ENCODE results near the gene ADGRG2. TPM values are rescaled to one million over a fixed set of nuclear protein-coding genes. Genes with fewer than 3 reads are reported as not detected.

ADGRG2 gene
- total RNA-seq, 1 experiment from 2014 or later = not detected

GRCh38 chrX:19130628-19131027 lies 8.4 kb upstream of the ADGRG2 start:
- H3K27ac ChIP-seq (ENCODE audit: low read depth, low read length) = no peak overlapping the region

GRCh38 chrX:19129694-19130093 lies 7.4 kb upstream of the ADGRG2 start:
- Histone ChIP-seq H2AFZ (ENCODE audit: low read depth, low read length, poor library complexity, severe bottlenecking) (no peak overlapping the region), H3K9ac (ENCODE audit: low read length) (no peak overlapping the region), H3K9me2 (ENCODE audit: insufficient read depth) (no peaks in the 10 kb centered on the region), H3K27ac (ENCODE audit: low read depth, low read length) (no peak overlapping the region), H3K4me2 (ENCODE audit: low read length) (no peak overlapping the region), H3K9me3 (ENCODE audit: control insufficient read depth in 1 of 2, insufficient read depth in 1 of 2, low read depth in 1 of 2, low read length in 2 of 2) (no peaks in the 10 kb centered on the region), H3K4me3 (replicated peaks in 1 of 2; ENCODE audit: low read depth in 1 of 2, low read length in 2 of 2) (no peak overlapping the region), H3K27me3 (ENCODE audit: insufficient read depth, low read length) (no peaks in the 10 kb centered on the region), H4K20me1 (ENCODE audit: insufficient read depth) (no peaks in the 10 kb centered on the region), H3K36me3 (ENCODE audit: control insufficient read depth in 1 of 2, insufficient read depth in 2 of 2, low read length in 2 of 2) (no peaks in the 10 kb centered on the region), H3K4me1 (ENCODE audit: control insufficient read depth in 1 of 2, insufficient read depth in 2 of 2, low read length in 2 of 2) (no peaks in the 10 kb centered on the region), H3K79me2 (ENCODE audit: insufficient read depth, low read length) (no peaks in the 10 kb centered on the region)
- intact Hi-C loops (cut with micrococcal nuclease) = no loop called here
- TF ChIP-seq SP1 (IDR thresholded peaks at IDR 0.05; ENCODE audit: low read depth) (no peak), ELF1 (IDR thresholded peaks at IDR 0.05; ENCODE audit: borderline replicate concordance, low read depth) (no peak), SRF (IDR thresholded peaks at IDR 0.05; ENCODE audit: low read depth) (no peak), YY1 (IDR thresholded peaks at IDR 0.05; ENCODE audit: extremely low read depth, insufficient replicate concordance, low read depth, low read length) (no peak), CEBPB (IDR thresholded peaks at IDR 0.05; ENCODE audit: low read depth) (no peak), POLR2AphosphoS5 (IDR thresholded peaks at IDR 0.05; ENCODE audit: low read depth, low read length) (no peak), ZNF274 (IDR thresholded peaks at IDR 0.05; ENCODE audit: low read depth, low read length) (no peak), JUND (IDR thresholded peaks at IDR 0.05) (no peak), ZFX (IDR thresholded peaks at IDR 0.05) (no peak), RAD21 (IDR thresholded peaks at IDR 0.05; ENCODE audit: low read depth) (no peak)
- TF ChIP-seq, protein P1, sequence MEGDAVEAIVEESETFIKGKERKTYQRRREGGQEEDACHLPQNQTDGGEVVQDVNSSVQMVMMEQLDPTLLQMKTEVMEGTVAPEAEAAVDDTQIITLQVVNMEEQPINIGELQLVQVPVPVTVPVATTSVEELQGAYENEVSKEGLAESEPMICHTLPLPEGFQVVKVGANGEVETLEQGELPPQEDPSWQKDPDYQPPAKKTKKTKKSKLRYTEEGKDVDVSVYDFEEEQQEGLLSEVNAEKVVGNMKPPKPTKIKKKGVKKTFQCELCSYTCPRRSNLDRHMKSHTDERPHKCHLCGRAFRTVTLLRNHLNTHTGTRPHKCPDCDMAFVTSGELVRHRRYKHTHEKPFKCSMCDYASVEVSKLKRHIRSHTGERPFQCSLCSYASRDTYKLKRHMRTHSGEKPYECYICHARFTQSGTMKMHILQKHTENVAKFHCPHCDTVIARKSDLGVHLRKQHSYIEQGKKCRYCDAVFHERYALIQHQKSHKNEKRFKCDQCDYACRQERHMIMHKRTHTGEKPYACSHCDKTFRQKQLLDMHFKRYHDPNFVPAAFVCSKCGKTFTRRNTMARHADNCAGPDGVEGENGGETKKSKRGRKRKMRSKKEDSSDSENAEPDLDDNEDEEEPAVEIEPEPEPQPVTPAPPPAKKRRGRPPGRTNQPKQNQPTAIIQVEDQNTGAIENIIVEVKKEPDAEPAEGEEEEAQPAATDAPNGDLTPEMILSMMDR (IDR thresholded peaks at IDR 0.05 in 2 of 3, conservative IDR thresholded peaks at IDR 0.05 in 1 of 3; ENCODE audit: borderline replicate concordance in 1 of 3, insufficient read depth in 1 of 3, low read depth in 2 of 3, low read length in 2 of 3) = no peak
- ChIA-PET CTCF (no interaction called here), RAD21 (ENCODE audit: low non-redundant PET in 1 of 2, low total read pairs in 2 of 2, uncharacterized antibody in 2 of 2, unreplicated experiment in 2 of 2) (no interaction called here), POLR2A (no interaction called here)
- ATAC-seq = no peak
- BruUV-seq (replicated peaks) = no TSS peak
- DNase-seq (ENCODE audit: low read depth, low spot score) = no peak

More at GRCh38 chrX:19130628-19131027, 8.4 kb upstream of the ADGRG2 start:
- Histone ChIP-seq H3K27me3 (ENCODE audit: insufficient read depth, low read length) (no peaks in the 10 kb centered on the region), H3K9me2 (ENCODE audit: insufficient read depth) (no peaks in the 10 kb centered on the region), H4K20me1 (ENCODE audit: insufficient read depth) (no peaks in the 10 kb centered on the region), H3K4me2 (ENCODE audit: low read length) (no peak overlapping the region), H3K36me3 (ENCODE audit: control insufficient read depth in 1 of 2, insufficient read depth in 2 of 2, low read length in 2 of 2) (no peaks in the 10 kb centered on the region), H2AFZ (ENCODE audit: low read depth, low read length, poor library complexity, severe bottlenecking) (no peak overlapping the region), H3K79me2 (ENCODE audit: insufficient read depth, low read length) (no peaks in the 10 kb centered on the region), H3K4me3 (replicated peaks in 1 of 2; ENCODE audit: low read depth in 1 of 2, low read length in 2 of 2) (no peak overlapping the region), H3K4me1 (ENCODE audit: control insufficient read depth in 1 of 2, insufficient read depth in 2 of 2, low read length in 2 of 2) (no peaks in the 10 kb centered on the region), H3K9ac (ENCODE audit: low read length) (no peak overlapping the region), H3K9me3 (ENCODE audit: control insufficient read depth in 1 of 2, insufficient read depth in 1 of 2, low read depth in 1 of 2, low read length in 2 of 2) (no peaks in the 10 kb centered on the region)
- DNase-seq (ENCODE audit: low read depth, low spot score) (no peak), ATAC-seq (no peak)
- TF ChIP-seq EGR1 (IDR thresholded peaks at IDR 0.05; ENCODE audit: low read depth) (no peak), TCF7L2 (IDR thresholded peaks at IDR 0.05; ENCODE audit: borderline replicate concordance, extremely low read depth, insufficient read depth, insufficient read length) (no peak), SP1 (IDR thresholded peaks at IDR 0.05; ENCODE audit: low read depth) (no peak)
- TF ChIP-seq, protein P1 (IDR thresholded peaks at IDR 0.05 in 2 of 3, conservative IDR thresholded peaks at IDR 0.05 in 1 of 3; ENCODE audit: borderline replicate concordance in 1 of 3, insufficient read depth in 1 of 3, low read depth in 2 of 3, low read length in 2 of 3) = no peak
- intact Hi-C loops (cut with micrococcal nuclease) = no loop called here
- ChIA-PET RAD21 (ENCODE audit: low non-redundant PET in 1 of 2, low total read pairs in 2 of 2, uncharacterized antibody in 2 of 2, unreplicated experiment in 2 of 2) (no interaction called here), POLR2A (no interaction called here), CTCF (no interaction called here)
- BruUV-seq (replicated peaks) = no TSS peak

Measured in HCT116 (cell line).